D721Med (cell line): Measurements from ENCODE around the gene LDLRAD3.

Experiments
- DNase-seq: peaks from one replicate; pipeline ENCODE4 v3.0.0; 2011; ENCODE audit warnings: low spot score; ENCODE audit not compliant: insufficient read length
- FAIRE-seq: peaks from 2 replicates; lab custom pipeline; 2011; peaks lifted over from hg19 to GRCh38; lab: Jason Lieb, UNC
- CTCF ChIP-seq: IDR thresholded peaks from 2 replicates; pipeline ENCODE4 v1.5.1; 2012; ENCODE audit warnings: mild to moderate bottlenecking, control low read depth; ENCODE audit not compliant: insufficient read depth; ENCODE audit errors: missing control alignments

The LDLRAD3 gene

GRCh38 chr11:36222831-36223635, 279.2 kb downstream of the LDLRAD3 start:
- FAIRE-seq (no peak), DNase-seq (no peak)
- no peak for TF ChIP-seq CTCF

- DNase-seq (no peak), FAIRE-seq (no peak)
- TF ChIP-seq CTCF: no peak
These were observed 280.5 kb downstream of the LDLRAD3 start for GRCh38 chr11:36224209-36224882.

- FAIRE-seq (no peak), DNase-seq (no peak)
- TF ChIP-seq CTCF: no peak
These were observed 283.2 kb downstream of the LDLRAD3 start for GRCh38 chr11:36227044-36227443.

- TF ChIP-seq CTCF: no peak
These were observed 284.8 kb downstream of the LDLRAD3 start for GRCh38 chr11:36228689-36229088.

GRCh38 chr11:36229091-36229705, 285.3 kb downstream of the LDLRAD3 start:
- TF ChIP-seq CTCF: no peak
- FAIRE-seq (no peak), DNase-seq (no peak)

More at GRCh38 chr11:36228689-36229088, 284.8 kb downstream of the LDLRAD3 start:
- DNase-seq (no peak), FAIRE-seq (no peak)

GRCh38 chr11:36230779-36231699, 287.2 kb downstream of the LDLRAD3 start:
- FAIRE-seq (no peak), DNase-seq (no peak)
- no peak for TF ChIP-seq CTCF
